Keratinocyte (primary cell): ENCODE data around the gene GZMB. TPM values are rescaled to one million over a fixed set of nuclear protein-coding genes. Genes with fewer than 3 reads are reported as not detected.

Source experiments
- DNase-seq: peaks from one replicate; pipeline ENCODE4 v3.0.0-alpha.2; 2011; ENCODE audit warnings: low read depth, missing footprints, low spot score
- FAIRE-seq: peaks from 2 replicates; lab custom pipeline; 2011; peaks lifted over from hg19 to GRCh38; lab: Jason Lieb, UNC
- H2AFZ ChIP-seq: 2 replicates; pipeline ENCODE4 v1.6.0; 2012; ENCODE audit warnings: low read length, control low read depth, inconsistent platforms; ENCODE audit not compliant: control insufficient read depth
- H3K27ac ChIP-seq: 2 replicates; pipeline ENCODE4 v1.5.1; 2011; ENCODE audit warnings: low read length; ENCODE audit not compliant: control insufficient read depth, insufficient read depth
- H3K27me3 ChIP-seq: 3 replicates; pipeline ENCODE4 v1.6.0; 2011; ENCODE audit warnings: low read length; ENCODE audit not compliant: control insufficient read depth, insufficient read depth; ENCODE audit errors: extremely low read depth
- H3K36me3 ChIP-seq, 2 experiments: 2 replicates in 1 of 2; 3 replicates in 1 of 2; pipeline ENCODE4 v1.5.1; 2011; ENCODE audit warnings: low read length in 2 of 2, mild to moderate bottlenecking in 1 of 2; ENCODE audit not compliant: control insufficient read depth in 2 of 2, insufficient read depth in 2 of 2; ENCODE audit errors: extremely low read depth in 1 of 2
- H3K4me1 ChIP-seq: 3 replicates; pipeline ENCODE4 v1.5.1; 2011; ENCODE audit warnings: low read length; ENCODE audit not compliant: control insufficient read depth, insufficient read depth; ENCODE audit errors: extremely low read depth
- H3K4me2 ChIP-seq: 3 replicates; pipeline ENCODE4 v1.6.0; 2011; ENCODE audit warnings: low read depth, low read length; ENCODE audit not compliant: control insufficient read depth, insufficient read depth; ENCODE audit errors: extremely low read depth
- H3K4me3 ChIP-seq, 3 experiments: fragments of 200-600 bp in 1 of 3; sonication (generic) in 1 of 3; 2 replicates in 2 of 3; 3 replicates in 1 of 3; pipeline ENCODE4 v1.5.1; 2011 to 2016; ENCODE audit warnings: low read length in 3 of 3, mild to moderate bottlenecking in 3 of 3, control low read depth in 2 of 3, inconsistent platforms in 1 of 3, low read depth in 1 of 3, mixed read lengths in 1 of 3, mixed run types in 1 of 3, moderate library complexity in 1 of 3; ENCODE audit not compliant: control insufficient read depth in 2 of 3, insufficient read depth in 2 of 3; ENCODE audit errors: extremely low read depth in 1 of 3
- H3K79me2 ChIP-seq: 2 replicates; pipeline ENCODE4 v1.6.0; 2012; ENCODE audit warnings: low read length; ENCODE audit not compliant: control insufficient read depth, insufficient read depth
- H3K9ac ChIP-seq: 3 replicates; pipeline ENCODE4 v1.6.0; 2011; ENCODE audit warnings: low read length; ENCODE audit not compliant: control insufficient read depth, insufficient read depth; ENCODE audit errors: extremely low read depth
- H3K9me1 ChIP-seq: 3 replicates; pipeline ENCODE4 v1.6.0; 2011; ENCODE audit warnings: low read length; ENCODE audit not compliant: control insufficient read depth, insufficient read depth; ENCODE audit errors: extremely low read depth
- H3K9me3 ChIP-seq: 2 replicates; pipeline ENCODE4 v1.5.1; 2012; ENCODE audit warnings: low read depth, low read length; ENCODE audit not compliant: control insufficient read depth
- H4K20me1 ChIP-seq: 3 replicates; pipeline ENCODE4 v1.6.0; 2011; ENCODE audit warnings: low read length; ENCODE audit not compliant: control insufficient read depth, insufficient read depth; ENCODE audit errors: extremely low read depth
- EZH2 ChIP-seq: IDR thresholded peaks from one replicate; pipeline ENCODE4 v1.6.1; 2012; ENCODE audit warnings: inconsistent platforms, mild to moderate bottlenecking, low read length, moderate library complexity
- dilution Hi-C: fragments of 300-500 bp; cut with MboI; formaldehyde crosslinking; loops from one replicate; pipeline ENCODE4 v1.7.0; 2020; ENCODE audit warnings: low sequenced_read_pairs; ENCODE audit not compliant: extremely low pct_ligation_motif_present
- polyA plus RNA-seq, 5 experiments: library from polyadenylated mRNA; depleted of rRNA in 3 of 5; stranded (reverse) in 3 of 5; stranded (forward) in 1 of 5; unstranded in 1 of 5; fragments of >200 nt; gene quantifications; 1 replicate in 1 of 5; 2 replicates in 3 of 5; 3 replicates in 1 of 5; pipeline versions ENCODE4 v1.2.1 to v1.2.3, GENCODE V29; 2011 to 2012; ENCODE audit warnings: missing spikeins in 2 of 5, low read depth in 1 of 5, low replicate concordance in 1 of 5
- TF ChIP-seq, protein P1 (sequence below), 3 experiments: IDR thresholded peaks in 1 of 3; conservative IDR thresholded peaks in 1 of 3; optimal IDR thresholded peaks in 1 of 3; 2 replicates in 2 of 3; 3 replicates in 1 of 3; pipeline versions ENCODE3 to v1.5.1; 2011; ENCODE audit warnings: low read length in 3 of 3, mild to moderate bottlenecking in 3 of 3, moderate library complexity in 2 of 3, control low read depth in 1 of 3, inconsistent platforms in 1 of 3; ENCODE audit not compliant: insufficient read depth in 2 of 3; ENCODE audit errors: extremely low read depth in 1 of 3

Gene GZMB
- polyA plus RNA-seq, 1 donor (not counting 4 experiments of a cell fraction or from before 2014, with no cell fraction given): 0.08 TPM

DNA sequence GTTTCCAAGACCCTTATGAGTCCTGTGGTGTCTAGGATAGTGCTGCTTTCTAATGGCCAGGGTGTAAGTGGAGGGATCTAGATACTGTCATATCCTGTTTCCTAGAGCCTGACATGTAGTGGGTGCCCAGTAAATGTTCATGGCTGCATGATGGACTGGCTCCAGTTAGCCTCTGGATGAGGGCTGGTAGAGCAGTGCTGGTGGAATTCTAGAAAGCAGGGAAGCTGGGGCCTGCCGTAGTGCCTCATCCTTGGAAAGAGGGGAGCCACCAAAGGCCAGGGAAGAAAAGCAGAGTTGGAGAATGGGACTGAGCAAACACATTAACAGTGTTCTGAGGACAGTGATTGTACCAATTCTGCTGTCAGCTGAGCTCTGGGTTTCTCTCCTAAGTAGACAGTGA, 637 bp downstream of the GZMB start:
- no peak overlapping the region for H3K9ac ChIP-seq
- no peak overlapping the region for H2AFZ ChIP-seq
- no peak overlapping the region for H3K27ac ChIP-seq
- DNase-seq: no peak
- FAIRE-seq: no peak
- H3K9me1 ChIP-seq: no peaks in the 10 kb centered on the region
- no peak overlapping the region for H3K4me2 ChIP-seq
- no peaks in the 10 kb centered on the region for H4K20me1 ChIP-seq
- no peaks in the 10 kb centered on the region for H3K4me1 ChIP-seq
- no peak overlapping the region for H3K4me3 ChIP-seq
- H3K79me2 ChIP-seq: no peaks in the 10 kb centered on the region
- TF ChIP-seq EZH2: no peak
- TF ChIP-seq, protein P1, sequence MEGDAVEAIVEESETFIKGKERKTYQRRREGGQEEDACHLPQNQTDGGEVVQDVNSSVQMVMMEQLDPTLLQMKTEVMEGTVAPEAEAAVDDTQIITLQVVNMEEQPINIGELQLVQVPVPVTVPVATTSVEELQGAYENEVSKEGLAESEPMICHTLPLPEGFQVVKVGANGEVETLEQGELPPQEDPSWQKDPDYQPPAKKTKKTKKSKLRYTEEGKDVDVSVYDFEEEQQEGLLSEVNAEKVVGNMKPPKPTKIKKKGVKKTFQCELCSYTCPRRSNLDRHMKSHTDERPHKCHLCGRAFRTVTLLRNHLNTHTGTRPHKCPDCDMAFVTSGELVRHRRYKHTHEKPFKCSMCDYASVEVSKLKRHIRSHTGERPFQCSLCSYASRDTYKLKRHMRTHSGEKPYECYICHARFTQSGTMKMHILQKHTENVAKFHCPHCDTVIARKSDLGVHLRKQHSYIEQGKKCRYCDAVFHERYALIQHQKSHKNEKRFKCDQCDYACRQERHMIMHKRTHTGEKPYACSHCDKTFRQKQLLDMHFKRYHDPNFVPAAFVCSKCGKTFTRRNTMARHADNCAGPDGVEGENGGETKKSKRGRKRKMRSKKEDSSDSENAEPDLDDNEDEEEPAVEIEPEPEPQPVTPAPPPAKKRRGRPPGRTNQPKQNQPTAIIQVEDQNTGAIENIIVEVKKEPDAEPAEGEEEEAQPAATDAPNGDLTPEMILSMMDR (optimal IDR thresholded peaks at IDR 0.05 in 1 of 3, IDR thresholded peaks at IDR 0.05 in 1 of 3, conservative IDR thresholded peaks at IDR 0.05 in 1 of 3; ENCODE audit: extremely low read depth in 1 of 3, insufficient read depth in 2 of 3, low read length in 3 of 3): no peak
- no peaks in the 10 kb centered on the region for H3K9me3 ChIP-seq
- no peaks in the 10 kb centered on the region for H3K36me3 ChIP-seq
- dilution Hi-C loops: no loop called here
- no peaks in the 10 kb centered on the region for H3K27me3 ChIP-seq

- no peak overlapping the region for H3K27ac ChIP-seq
- no peak overlapping the region for H3K4me2 ChIP-seq
- dilution Hi-C loops: no loop called here
- H3K9me3 ChIP-seq: no peaks in the 10 kb centered on the region
- H3K4me3 ChIP-seq: no peak overlapping the region
- H3K9me1 ChIP-seq: no peaks in the 10 kb centered on the region
- no peak overlapping the region for H3K9ac ChIP-seq
- H2AFZ ChIP-seq: no peak overlapping the region
- no peak for TF ChIP-seq EZH2
- H3K4me1 ChIP-seq: no peaks in the 10 kb centered on the region
- H3K79me2 ChIP-seq: no peaks in the 10 kb centered on the region
- H3K36me3 ChIP-seq: no peaks in the 10 kb centered on the region
- H4K20me1 ChIP-seq: no peaks in the 10 kb centered on the region
- DNase-seq (no peak), FAIRE-seq (no peak)
- no peaks in the 10 kb centered on the region for H3K27me3 ChIP-seq
These were observed 1.2 kb downstream of the GZMB start for GRCh38 chr14:24632761-24633160.

- H3K9me1 ChIP-seq: no peaks in the 10 kb centered on the region
- no peaks in the 10 kb centered on the region for H4K20me1 ChIP-seq
- H3K27ac ChIP-seq: no peak overlapping the region
- dilution Hi-C loops: no loop called here
- H3K4me2 ChIP-seq: no peak overlapping the region
- no peak for FAIRE-seq
- H3K27me3 ChIP-seq: no peaks in the 10 kb centered on the region
- no peak overlapping the region for H3K4me3 ChIP-seq
- H3K4me1 ChIP-seq: no peaks in the 10 kb centered on the region
- H3K79me2 ChIP-seq: no peaks in the 10 kb centered on the region
- no peaks in the 10 kb centered on the region for H3K36me3 ChIP-seq
- no peak for TF ChIP-seq EZH2
- TF ChIP-seq, protein P1 (optimal IDR thresholded peaks at IDR 0.05 in 1 of 3, IDR thresholded peaks at IDR 0.05 in 1 of 3, conservative IDR thresholded peaks at IDR 0.05 in 1 of 3; ENCODE audit: extremely low read depth in 1 of 3, insufficient read depth in 2 of 3, low read length in 3 of 3): no peak
- H3K9ac ChIP-seq: no peak overlapping the region
- H3K9me3 ChIP-seq: no peaks in the 10 kb centered on the region
- DNase-seq: no peak
- no peak overlapping the region for H2AFZ ChIP-seq
These were observed 1.7 kb downstream of the GZMB start for GRCh38 chr14:24632336-24632735.
